ENCODE data around the gene CKB.

CKB gene

GRCh38 chr14:103537175-103537990 lies 14.8 kb upstream of the CKB start:
- DNase-seq (ENCODE audit: low spot score): no peak

- DNase-seq (ENCODE audit: low spot score): no peak
These were observed 14.1 kb upstream of the CKB start for GRCh38 chr14:103536693-103537092.

GRCh38 chr14:103535891-103536565 lies 13.4 kb upstream of the CKB start:
- DNase-seq (ENCODE audit: low spot score): no peak

- DNase-seq (ENCODE audit: low spot score): no peak
These were observed 12.7 kb upstream of the CKB start for GRCh38 chr14:103535081-103535890.

GRCh38 chr14:103534576-103535061 lies 12.0 kb upstream of the CKB start:
- DNase-seq (ENCODE audit: low spot score): no peak

GRCh38 chr14:103533999-103534575 lies 11.5 kb upstream of the CKB start:
- DNase-seq (ENCODE audit: low spot score): no peak

- DNase-seq (ENCODE audit: low spot score): no peak
These were observed 10.7 kb upstream of the CKB start for GRCh38 chr14:103533137-103533998.

GRCh38 chr14:103532216-103533136 lies 9.8 kb upstream of the CKB start:
- no peak for DNase-seq (ENCODE audit: low spot score)

GRCh38 chr14:103531421-103532215 lies 9.0 kb upstream of the CKB start:
- DNase-seq (ENCODE audit: low spot score): no peak

GRCh38 chr14:103530831-103531230 lies 8.2 kb upstream of the CKB start:
- DNase-seq (ENCODE audit: low spot score): no peak

GRCh38 chr14:103530390-103530789 lies 7.8 kb upstream of the CKB start:
- DNase-seq (ENCODE audit: low spot score): no peak

- no peak for DNase-seq (ENCODE audit: low spot score)
These were observed 7.0 kb upstream of the CKB start for GRCh38 chr14:103529383-103530365.

- DNase-seq (ENCODE audit: low spot score): peak; percentile 96
These were observed 6.2 kb upstream of the CKB start, which contains the start of gene TRMT61A for GRCh38 chr14:103528587-103529382. Gene TRMT61A (plus strand): TSS chr14:103529196. CDS start chr14:103529979, 783 bp downstream.

GRCh38 chr14:103528146-103528586 lies 5.5 kb upstream of the CKB start:
- DNase-seq (ENCODE audit: low spot score): no peak

- DNase-seq (ENCODE audit: low spot score): no peak
These were observed 4.9 kb upstream of the CKB start for GRCh38 chr14:103527408-103528145.

GRCh38 chr14:103526914-103527248 lies 4.3 kb upstream of the CKB start:
- no peak for DNase-seq (ENCODE audit: low spot score)

Data from left forelimb (tissue), 1 donor.